Pancreas (tissue), 10 donors: ENCODE data around the gene CLSTN1. TPM values are rescaled to one million over a fixed set of nuclear protein-coding genes. Genes with fewer than 3 reads are reported as not detected.
A peak's percentile ranks its signal among the peaks of the same experiment; 100 is the strongest.

ENCODE experiments used
- ATAC-seq, 4 donors: fragments of 200-7000 bp; cut with Tn5 transposase; one replicate each; pipeline versions ENCODE4 v1.8.0 to v1.9.1; 2020; ENCODE audit warnings: mild to moderate bottlenecking in 4 of 4, moderate library complexity in 4 of 4
- DNase-seq, 6 donors: peaks; one replicate each; pipeline ENCODE4 v3.0.0-alpha.2; 2020
- FAIRE-seq: peaks from 2 replicates; lab custom pipeline; 2012; peaks lifted over from hg19 to GRCh38; lab: Jason Lieb, UNC
- H3K27ac ChIP-seq, 4 donors: fragments of 200-600 bp; sonication (generic); 1 replicate in 3 of 4; 2 replicates in 1 of 4; pipeline versions ENCODE4 v1.5.0 to v1.8.0; 2020
- H3K27me3 ChIP-seq, 4 donors: fragments of 200-600 bp; one replicate each; pipeline ENCODE4 v1.8.0; 2021
- H3K36me3 ChIP-seq, 3 donors: fragments of 200-600 bp; sonication (generic) in 1 of 3; one replicate each; pipeline versions ENCODE4 v1.5.0 to v1.8.0; 2020 to 2021
- H3K4me1 ChIP-seq, 3 donors: fragments of 200-600 bp; one replicate each; pipeline ENCODE4 v1.8.0; 2021
- H3K4me3 ChIP-seq, 4 donors: fragments of 200-600 bp; sonication (generic) in 2 of 4; one replicate each; pipeline versions ENCODE4 v1.5.0 to v1.8.0; 2020 to 2021
- H3K9me3 ChIP-seq, 4 donors: fragments of 200-600 bp; one replicate each; pipeline ENCODE4 v1.8.0; 2021
- WGBS, 2 donors: extraction: QIAGEN DNeasy Blood & Tissue Kit; methylation state at CpG; one replicate each; pipeline ENCODE4 v1.1.7; 2013; 5-methylcytosine and 5-hydroxymethylcytosine counted together
- intact Hi-C, 3 donors: fragments of 100-400 bp; cut with DNase I; formaldehyde crosslinking; loops; one replicate each; pipeline versions ENCODE4 v1.11.1 to v1.14.2; 2022
- polyA plus RNA-seq, 2 donors: library from polyadenylated mRNA; stranded (reverse); fragments of 200-250 nt; gene quantifications; one replicate each; pipeline ENCODE4 v1.2.3, GENCODE V29; 2013
- total RNA-seq, 6 donors: library from RNA; stranded (reverse); fragmentation: NEBNext Ultra II Directional in 4 of 6; extraction: Animal tissue kit (Norgen Biotek cat#: 25700) in 4 of 6; gene quantifications; one replicate each; pipeline versions ENCODE4 v1.2.1 to v1.2.4, GENCODE V29; 2021 to 2023
- TF ChIP-seq, protein P1 (sequence below), 4 donors: fragments of 200-600 bp; sonication (generic) in 3 of 4; IDR thresholded peaks; one replicate each; pipeline versions ENCODE4 v1.5.0 to v1.8.0; 2021; ENCODE audit warnings: antibody characterized with exemption in 4 of 4
- donor health status: healthy with polysubstance abuse.
- donor health status: DM: no; HTN: no; CAD: no; lungs with moderate emphysema.
- donor health status: DM: no; HTN: no; CAD: no.
- donor health status: control.
- donor health status: control.
- donor health status: Bipolar disorder and iron deficiency.
- donor health status: DM: yes; HTN: yes; CAD: no.
- donor health status: DM: no; HTN: no; CAD: no.
- donor health status: DM: no; HTN: no; CAD: no.
- donor health status: DM: yes; HTN: yes; CAD: no.

The CLSTN1 gene
- total and polyA plus RNA-seq, 8 donors = 44.2 to 73.5 (median 61.8) TPM

DNA sequence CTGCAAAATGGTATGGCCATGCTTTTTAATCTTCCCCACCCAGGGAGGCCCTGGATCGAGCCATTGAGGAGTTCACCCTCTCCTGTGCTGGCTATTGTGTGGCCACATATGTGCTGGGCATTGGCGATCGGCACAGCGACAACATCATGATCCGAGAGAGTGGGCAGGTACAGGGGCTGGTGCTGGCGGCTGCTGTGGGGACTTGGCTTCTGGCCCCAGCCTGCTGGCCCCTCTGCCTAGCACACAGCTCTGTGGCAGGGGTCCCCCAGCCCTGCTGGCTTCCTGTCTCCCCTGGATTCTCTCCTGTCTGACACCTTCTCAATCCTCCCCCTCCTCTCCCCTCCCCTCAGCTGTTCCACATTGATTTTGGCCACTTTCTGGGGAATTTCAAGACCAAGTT, 99.8 kb downstream of the CLSTN1 start:
- intact Hi-C loops = loop anchor here in 1 of 3 donors (5.0 kb wide), 1 partner anchor 138 kb away; no protein-coding TSS in a partner anchor
- Histone ChIP-seq H3K27me3 (no peaks in the 10 kb centered on the region), H3K36me3 (peaks cover 0 to 6% (median 2%) of the 10 kb centered on the region in 3 donors), H3K4me3 (no peak overlapping the region), H3K9me3 (no peaks in the 10 kb centered on the region), H3K4me1 (no peaks in the 10 kb centered on the region), H3K27ac (no peak overlapping the region)
- ATAC-seq = no peak
- DNase-seq = peak in 1 of 6 donors; percentile 53
- TF ChIP-seq, protein P1, sequence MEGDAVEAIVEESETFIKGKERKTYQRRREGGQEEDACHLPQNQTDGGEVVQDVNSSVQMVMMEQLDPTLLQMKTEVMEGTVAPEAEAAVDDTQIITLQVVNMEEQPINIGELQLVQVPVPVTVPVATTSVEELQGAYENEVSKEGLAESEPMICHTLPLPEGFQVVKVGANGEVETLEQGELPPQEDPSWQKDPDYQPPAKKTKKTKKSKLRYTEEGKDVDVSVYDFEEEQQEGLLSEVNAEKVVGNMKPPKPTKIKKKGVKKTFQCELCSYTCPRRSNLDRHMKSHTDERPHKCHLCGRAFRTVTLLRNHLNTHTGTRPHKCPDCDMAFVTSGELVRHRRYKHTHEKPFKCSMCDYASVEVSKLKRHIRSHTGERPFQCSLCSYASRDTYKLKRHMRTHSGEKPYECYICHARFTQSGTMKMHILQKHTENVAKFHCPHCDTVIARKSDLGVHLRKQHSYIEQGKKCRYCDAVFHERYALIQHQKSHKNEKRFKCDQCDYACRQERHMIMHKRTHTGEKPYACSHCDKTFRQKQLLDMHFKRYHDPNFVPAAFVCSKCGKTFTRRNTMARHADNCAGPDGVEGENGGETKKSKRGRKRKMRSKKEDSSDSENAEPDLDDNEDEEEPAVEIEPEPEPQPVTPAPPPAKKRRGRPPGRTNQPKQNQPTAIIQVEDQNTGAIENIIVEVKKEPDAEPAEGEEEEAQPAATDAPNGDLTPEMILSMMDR (IDR thresholded peaks at IDR 0.05) = no peak
- WGBS, 2 donors = 98 to 100% methylated on average over 6 of the region's 6 CpGs
- no peak for FAIRE-seq

DNA sequence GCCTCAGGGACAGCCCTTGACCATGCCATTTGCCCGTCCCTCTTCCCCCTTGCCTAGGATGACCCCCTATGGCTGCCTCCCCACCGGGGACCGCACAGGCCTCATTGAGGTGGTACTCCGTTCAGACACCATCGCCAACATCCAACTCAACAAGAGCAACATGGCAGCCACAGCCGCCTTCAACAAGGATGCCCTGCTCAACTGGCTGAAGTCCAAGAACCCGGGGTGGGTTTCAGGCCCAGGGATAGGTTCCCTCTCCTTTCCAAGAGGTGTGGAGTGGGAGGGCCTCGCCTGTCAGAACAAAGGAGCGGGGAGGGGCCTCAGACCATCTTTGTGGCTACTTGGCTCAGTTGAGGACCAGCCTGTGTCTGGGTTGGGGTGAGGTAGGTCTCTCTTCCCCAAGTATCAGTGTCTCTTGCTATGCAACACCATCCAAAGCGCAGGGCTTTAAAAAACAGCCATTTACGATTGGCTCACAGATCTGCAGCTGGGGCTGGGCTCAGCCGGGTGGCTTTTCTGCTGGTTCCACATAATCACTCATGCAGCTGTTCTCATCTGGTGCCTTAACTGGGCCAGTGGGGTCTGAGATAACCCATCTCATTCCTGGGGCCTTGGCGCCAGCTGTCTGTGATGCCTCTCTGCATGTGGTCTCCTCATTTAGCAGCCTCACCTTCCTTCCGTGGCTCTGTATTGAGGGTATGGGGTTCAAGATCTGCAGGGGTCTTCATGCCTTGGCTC, 100.5 kb downstream of the CLSTN1 start:
- Histone ChIP-seq H3K27ac (no peak overlapping the region), H3K27me3 (no peaks in the 10 kb centered on the region), H3K4me1 (no peaks in the 10 kb centered on the region), H3K9me3 (no peaks in the 10 kb centered on the region), H3K36me3 (peaks cover 0 to under 1% (median 0%) of the 10 kb centered on the region in 3 donors), H3K4me3 (no peak overlapping the region)
- TF ChIP-seq, protein P1 (IDR thresholded peaks at IDR 0.05) = no peak
- peak in 1 of 6 donors; percentile 48 for DNase-seq
- intact Hi-C loops = loop anchor here in 1 of 3 donors (5.0 kb wide), 1 partner anchor 139 kb away; no protein-coding TSS in a partner anchor
- WGBS, 2 donors = 97 to 98% methylated on average over 14 of the region's 14 CpGs
- no peak for FAIRE-seq
- no peak for ATAC-seq

DNA sequence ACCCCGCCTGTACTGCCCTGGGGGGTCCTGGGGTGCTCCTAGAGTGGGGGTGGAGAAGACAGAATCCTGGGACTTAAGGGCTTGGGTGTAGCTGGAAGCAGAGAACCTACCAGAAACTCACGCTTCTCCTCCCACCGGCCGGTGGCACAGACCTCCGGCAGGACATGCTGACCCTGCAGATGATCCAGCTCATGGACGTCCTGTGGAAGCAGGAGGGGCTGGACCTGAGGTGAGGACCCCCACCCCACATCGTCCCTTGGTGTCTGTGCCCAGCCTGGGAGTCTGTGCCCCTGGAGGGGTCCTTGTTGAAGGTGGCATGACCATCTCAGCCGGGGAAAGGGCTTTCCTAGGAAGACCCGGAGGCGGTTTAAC, 101.4 kb downstream of the CLSTN1 start:
- Histone ChIP-seq H3K36me3 (no peaks in the 10 kb centered on the region), H3K27ac (no peak overlapping the region), H3K27me3 (no peaks in the 10 kb centered on the region), H3K4me1 (no peaks in the 10 kb centered on the region), H3K4me3 (no peak overlapping the region), H3K9me3 (no peaks in the 10 kb centered on the region)
- intact Hi-C loops = loop anchor here in 1 of 3 donors (5.0 kb wide), 1 partner anchor 140 kb away; no protein-coding TSS in a partner anchor
- ATAC-seq (no peak), FAIRE-seq (no peak), DNase-seq (peak in 1 of 6 donors; percentile 54)
- TF ChIP-seq, protein P1 (IDR thresholded peaks at IDR 0.05) = no peak
- WGBS, 2 donors = 95 to 97% methylated on average over 10 of the region's 10 CpGs

DNA sequence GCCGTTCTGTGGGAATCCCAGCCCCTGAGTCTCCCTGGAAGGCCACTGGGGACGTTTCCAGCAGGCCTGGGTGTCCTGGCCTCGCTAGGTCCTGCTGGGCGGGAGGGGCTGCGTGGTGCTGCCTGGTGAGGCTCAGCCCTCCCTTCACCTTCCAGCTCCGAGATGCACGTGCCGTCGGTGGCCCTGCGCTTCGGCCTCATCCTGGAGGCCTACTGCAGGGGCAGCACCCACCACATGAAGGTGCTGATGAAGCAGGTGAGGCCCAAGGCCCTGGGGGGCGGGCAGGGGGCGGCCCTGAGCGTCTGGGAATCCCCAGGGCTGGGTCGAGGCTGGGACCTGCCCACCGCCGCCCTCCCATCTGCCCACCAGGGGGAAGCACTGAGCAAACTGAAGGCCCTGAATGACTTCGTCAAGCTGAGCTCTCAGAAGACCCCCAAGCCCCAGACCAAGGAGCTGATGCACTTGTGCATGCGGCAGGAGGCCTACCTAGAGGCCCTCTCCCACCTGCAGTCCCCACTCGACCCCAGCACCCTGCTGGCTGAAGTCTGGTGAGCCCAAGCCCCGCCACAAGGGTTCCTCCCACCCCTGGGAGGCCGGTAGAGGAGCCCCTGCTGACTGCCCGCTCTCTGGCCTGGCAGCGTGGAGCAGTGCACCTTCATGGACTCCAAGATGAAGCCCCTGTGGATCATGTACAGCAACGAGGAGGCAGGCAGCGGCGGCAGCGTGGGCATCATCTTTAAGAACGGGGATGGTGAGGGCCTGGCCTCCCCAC, 102.0 kb downstream of the CLSTN1 start:
- ATAC-seq = peak in 1 of 4 donors; percentile 15
- no peak overlapping the region for H3K4me3 ChIP-seq
- intact Hi-C loops = loop anchor here in 1 of 3 donors (5.0 kb wide), 1 partner anchor 141 kb away; no protein-coding TSS in a partner anchor
- H3K36me3 ChIP-seq = no peaks in the 10 kb centered on the region
- H3K4me1 ChIP-seq = no peaks in the 10 kb centered on the region
- WGBS, 2 donors = 78 to 80% methylated on average over 29 of the region's 29 CpGs
- no peaks in the 10 kb centered on the region for H3K9me3 ChIP-seq
- no peaks in the 10 kb centered on the region for H3K27me3 ChIP-seq
- no peak for FAIRE-seq
- peak in 1 of 6 donors; percentile 55 for DNase-seq
- TF ChIP-seq, protein P1 (IDR thresholded peaks at IDR 0.05) = peak in 3 of 4 donors; percentile 16 to 36 (median 17)
- no peak overlapping the region for H3K27ac ChIP-seq
